Measurements from ENCODE around the gene FHL2.

The FHL2 gene

DNA sequence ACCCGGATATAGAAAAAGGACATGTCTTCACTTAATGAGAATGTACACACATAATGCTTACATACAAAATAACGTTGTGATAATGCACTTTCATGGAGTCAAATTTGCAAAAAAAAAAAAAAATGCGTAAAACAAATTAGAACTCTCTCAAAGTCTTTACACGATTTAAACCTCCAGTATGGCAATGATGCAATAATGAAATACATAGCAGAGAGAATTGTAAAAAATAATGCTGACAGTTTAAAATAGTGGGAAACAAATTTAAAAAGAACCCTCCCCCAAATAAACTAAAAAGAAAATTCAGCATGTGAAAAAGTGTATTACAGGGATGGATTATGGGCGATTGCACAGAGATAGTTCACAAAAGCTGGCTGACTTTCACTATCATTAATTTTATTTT, 46.6 kb upstream of the FHL2 start:
- H3K36me3 ChIP-seq (ENCODE audit: control insufficient read depth in 1 of 2, insufficient read depth in 2 of 2, low read depth in 1 of 2, low read length in 2 of 2): no peaks in the 10 kb centered on the region
- H3K4me1 ChIP-seq (ENCODE audit: control insufficient read depth, insufficient read depth, low read depth, low read length): peaks cover 17% of the 10 kb centered on the region
- H3K4me2 ChIP-seq (ENCODE audit: low read length, poor library complexity, severe bottlenecking): no peak overlapping the region
- no peak overlapping the region for H2BK5ac ChIP-seq (ENCODE audit: low read depth, low read length, poor library complexity, severe bottlenecking)
- H3K9me3 ChIP-seq (ENCODE audit: control insufficient read depth, low read length): no peaks in the 10 kb centered on the region
- H2BK15ac ChIP-seq (ENCODE audit: low read depth, poor library complexity, severe bottlenecking): no peak overlapping the region
- H4K91ac ChIP-seq (ENCODE audit: low read length): no peak overlapping the region
- no peak overlapping the region for H3K4ac ChIP-seq (ENCODE audit: low read depth in 1 of 2, low read length in 2 of 2)
- no peak overlapping the region for H3K9ac ChIP-seq (ENCODE audit: low read length)
- peaks cover 0 to 68% of the 10 kb centered on the region in 2 experiments for H3K27me3 ChIP-seq (ENCODE audit: control insufficient read depth in 1 of 2, insufficient read depth in 1 of 2, low read length in 2 of 2)
- peak overlapping the region in 1 of 2 experiments; percentile 50 for H3K4me3 ChIP-seq (ENCODE audit: insufficient read depth in 1 of 2, low read depth in 1 of 2, low read length in 2 of 2)
- H3K18ac ChIP-seq (ENCODE audit: low read depth in 1 of 2, low read length in 2 of 2): no peak overlapping the region
- H2AFZ ChIP-seq (ENCODE audit: low read depth, low read length): no peak overlapping the region
- H2BK120ac ChIP-seq (ENCODE audit: low read depth, low read length): no peak overlapping the region
- no peak overlapping the region for H4K8ac ChIP-seq (ENCODE audit: low read length)
- H3K14ac ChIP-seq (ENCODE audit: low read length in 2 of 2): no peak overlapping the region
- no peak overlapping the region for H3K27ac ChIP-seq (ENCODE audit: low read length, poor library complexity, severe bottlenecking)
- H3K23ac ChIP-seq (ENCODE audit: low read length in 2 of 2): no peak overlapping the region
- H3K79me1 ChIP-seq (replicated peaks; ENCODE audit: low read length, poor library complexity, severe bottlenecking): no peaks in the 10 kb centered on the region
- no peak overlapping the region for H2AK5ac ChIP-seq (ENCODE audit: low read length, severe bottlenecking)
- DNase-seq: no peak
- no peak overlapping the region for H2BK12ac ChIP-seq (ENCODE audit: low read length in 2 of 2)
- WGBS: 98% methylated on average over 4 of the region's 5 CpGs

DNA sequence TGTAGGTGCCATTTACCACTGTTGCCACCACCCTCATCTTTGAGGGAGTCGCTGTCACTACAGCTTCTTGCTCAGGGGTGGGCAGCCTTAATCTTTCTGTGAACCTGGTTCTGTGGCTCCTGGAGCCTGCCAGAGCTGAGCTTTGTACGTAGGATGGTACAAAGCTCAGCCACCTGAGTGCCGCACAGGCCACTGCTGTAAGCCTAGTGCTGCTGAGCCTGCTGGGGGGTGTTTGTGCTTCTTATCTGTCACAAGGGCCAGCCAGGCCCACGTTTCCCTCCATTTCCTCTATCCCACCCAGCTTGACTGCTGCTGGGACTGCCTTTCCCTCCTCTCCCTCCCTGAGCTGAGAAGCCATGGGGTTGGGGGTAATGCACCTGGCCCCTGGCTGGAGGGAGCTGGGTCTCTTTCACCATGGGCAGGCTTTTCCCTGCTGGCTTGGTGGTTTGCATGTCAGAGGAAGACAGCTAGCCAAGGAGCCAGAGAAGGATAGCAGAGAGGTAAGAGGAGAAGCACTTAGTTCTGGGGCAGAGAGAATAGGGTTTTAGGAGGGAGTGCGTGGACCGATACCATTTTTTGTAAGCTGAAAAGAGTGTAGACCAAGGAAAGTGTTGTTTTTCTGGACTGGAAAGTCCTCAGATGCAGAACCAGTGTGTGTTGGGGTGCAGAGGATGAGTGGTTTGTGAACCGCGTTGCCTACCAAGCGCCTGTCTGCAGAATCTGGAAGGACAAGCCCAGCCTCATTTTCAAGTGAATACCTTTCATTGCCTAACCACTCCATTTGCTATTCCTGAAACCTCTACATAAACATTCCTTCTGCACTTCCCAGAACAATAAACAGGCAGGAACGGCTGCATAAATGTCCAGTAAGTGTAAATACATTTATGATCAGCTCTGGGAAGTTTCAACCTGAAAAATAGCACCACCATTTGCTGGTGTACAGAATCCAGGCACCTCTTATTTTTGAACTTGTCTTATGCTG, 45.1 kb upstream of the FHL2 start:
- Histone ChIP-seq H2BK12ac (ENCODE audit: low read length in 2 of 2) (peak overlapping the region; percentile 97), H2BK120ac (ENCODE audit: low read depth, low read length) (peak overlapping the region; percentile 90), H3K9me3 (ENCODE audit: control insufficient read depth, low read length) (no peaks in the 10 kb centered on the region), H3K27ac (ENCODE audit: low read length, poor library complexity, severe bottlenecking) (no peak overlapping the region), H3K18ac (ENCODE audit: low read depth in 1 of 2, low read length in 2 of 2) (peak overlapping the region; percentile 98 to 99), H2AK5ac (ENCODE audit: low read length, severe bottlenecking) (peak overlapping the region; percentile 33), H3K36me3 (ENCODE audit: control insufficient read depth in 1 of 2, insufficient read depth in 2 of 2, low read depth in 1 of 2, low read length in 2 of 2) (no peaks in the 10 kb centered on the region), H3K27me3 (ENCODE audit: control insufficient read depth in 1 of 2, insufficient read depth in 1 of 2, low read length in 2 of 2) (peaks cover 0 to 58% of the 10 kb centered on the region in 2 experiments), H3K79me1 (replicated peaks; ENCODE audit: low read length, poor library complexity, severe bottlenecking) (no peaks in the 10 kb centered on the region), H3K4me1 (ENCODE audit: control insufficient read depth, insufficient read depth, low read depth, low read length) (peaks cover 13% of the 10 kb centered on the region), H4K91ac (ENCODE audit: low read length) (peak overlapping the region; percentile 99), H2BK15ac (ENCODE audit: low read depth, poor library complexity, severe bottlenecking) (peak overlapping the region; percentile 76), H4K8ac (ENCODE audit: low read length) (peak overlapping the region; percentile 83), H3K4me3 (ENCODE audit: insufficient read depth in 1 of 2, low read depth in 1 of 2, low read length in 2 of 2) (no peak overlapping the region), H3K4me2 (ENCODE audit: low read length, poor library complexity, severe bottlenecking) (no peak overlapping the region), H3K9ac (ENCODE audit: low read length) (no peak overlapping the region), H3K4ac (ENCODE audit: low read depth in 1 of 2, low read length in 2 of 2) (peak overlapping the region; percentile 93 to 95), H3K23ac (ENCODE audit: low read length in 2 of 2) (no peak overlapping the region), H2BK5ac (ENCODE audit: low read depth, low read length, poor library complexity, severe bottlenecking) (peak overlapping the region; percentile 38), H3K14ac (ENCODE audit: low read length in 2 of 2) (peak overlapping the region in 1 of 2 experiments; percentile 90), H2AFZ (ENCODE audit: low read depth, low read length) (peak overlapping the region; percentile 10)
- WGBS: 56% methylated on average over 8 of the region's 10 CpGs
- peak; percentile 62 for DNase-seq

DNA sequence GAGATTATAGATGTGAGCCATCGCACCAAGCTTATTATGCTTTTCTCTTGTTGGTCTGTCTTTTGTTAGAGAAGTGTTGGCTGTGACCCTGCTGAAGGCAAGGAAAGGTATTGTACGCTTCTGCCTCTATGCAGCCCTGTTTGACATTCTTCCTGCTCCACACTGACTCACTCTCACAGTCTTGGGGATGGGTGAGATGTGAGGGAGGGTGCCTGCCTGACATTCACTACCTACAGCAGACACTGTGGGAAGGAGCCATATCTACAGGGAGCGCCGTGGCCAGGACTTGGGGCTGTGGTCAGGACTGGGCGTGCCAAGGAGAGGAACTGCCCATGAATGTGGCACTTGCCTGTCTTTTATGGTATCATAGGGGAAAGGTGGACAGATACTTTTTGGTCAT, 43.9 kb upstream of the FHL2 start:
- H2BK15ac ChIP-seq (ENCODE audit: low read depth, poor library complexity, severe bottlenecking): peak overlapping the region; percentile 17
- H3K27ac ChIP-seq (ENCODE audit: low read length, poor library complexity, severe bottlenecking): no peak overlapping the region
- no peaks in the 10 kb centered on the region for H3K79me1 ChIP-seq (replicated peaks; ENCODE audit: low read length, poor library complexity, severe bottlenecking)
- H3K23ac ChIP-seq (ENCODE audit: low read length in 2 of 2): peak overlapping the region in 1 of 2 experiments; percentile 6
- peaks cover 18% of the 10 kb centered on the region for H3K4me1 ChIP-seq (ENCODE audit: control insufficient read depth, insufficient read depth, low read depth, low read length)
- H2AK5ac ChIP-seq (ENCODE audit: low read length, severe bottlenecking): no peak overlapping the region
- H2BK5ac ChIP-seq (ENCODE audit: low read depth, low read length, poor library complexity, severe bottlenecking): no peak overlapping the region
- H4K8ac ChIP-seq (ENCODE audit: low read length): peak overlapping the region; percentile 55
- no peaks in the 10 kb centered on the region for H3K36me3 ChIP-seq (ENCODE audit: control insufficient read depth in 1 of 2, insufficient read depth in 2 of 2, low read depth in 1 of 2, low read length in 2 of 2)
- H3K4me3 ChIP-seq (ENCODE audit: insufficient read depth in 1 of 2, low read depth in 1 of 2, low read length in 2 of 2): no peak overlapping the region
- H3K4ac ChIP-seq (ENCODE audit: low read depth in 1 of 2, low read length in 2 of 2): peak overlapping the region; percentile 82 to 85
- DNase-seq: no peak
- peak overlapping the region; percentile 81 for H2BK120ac ChIP-seq (ENCODE audit: low read depth, low read length)
- no peak overlapping the region for H3K4me2 ChIP-seq (ENCODE audit: low read length, poor library complexity, severe bottlenecking)
- WGBS: 97% methylated on average over 4 of the region's 5 CpGs
- no peak overlapping the region for H3K9ac ChIP-seq (ENCODE audit: low read length)
- H3K27me3 ChIP-seq (ENCODE audit: control insufficient read depth in 1 of 2, insufficient read depth in 1 of 2, low read length in 2 of 2): peaks cover 0 to 62% of the 10 kb centered on the region in 2 experiments
- peak overlapping the region; percentile 65 to 86 for H3K18ac ChIP-seq (ENCODE audit: low read depth in 1 of 2, low read length in 2 of 2)
- H2AFZ ChIP-seq (ENCODE audit: low read depth, low read length): no peak overlapping the region
- peak overlapping the region in 1 of 2 experiments; percentile 85 for H3K14ac ChIP-seq (ENCODE audit: low read length in 2 of 2)
- no peaks in the 10 kb centered on the region for H3K9me3 ChIP-seq (ENCODE audit: control insufficient read depth, low read length)
- peak overlapping the region; percentile 97 for H4K91ac ChIP-seq (ENCODE audit: low read length)
- H2BK12ac ChIP-seq (ENCODE audit: low read length in 2 of 2): peak overlapping the region; percentile 99

DNA sequence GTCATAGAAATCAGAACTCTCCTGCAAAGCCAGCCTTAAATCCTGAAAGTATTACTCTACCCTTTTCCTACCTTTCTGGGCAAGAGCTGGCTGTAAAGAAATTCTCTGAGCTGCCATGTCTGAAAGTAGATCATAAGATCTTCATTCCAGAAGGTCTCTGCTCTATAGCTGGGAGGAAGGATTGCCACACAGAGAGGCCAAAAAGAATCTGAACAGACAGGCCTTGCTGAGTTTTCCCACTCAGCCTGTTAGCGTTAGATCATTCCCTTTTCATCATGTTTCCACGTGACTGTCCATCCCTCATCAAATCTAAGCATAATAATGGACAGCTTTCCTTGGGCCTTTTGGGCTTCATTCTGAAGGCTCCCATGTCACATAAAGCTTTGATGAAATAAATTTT, 43.2 kb upstream of the FHL2 start:
- H3K27me3 ChIP-seq (ENCODE audit: control insufficient read depth in 1 of 2, insufficient read depth in 1 of 2, low read length in 2 of 2): peaks cover 0 to 56% of the 10 kb centered on the region in 2 experiments
- 95% methylated on average over 2 of the region's 2 CpGs for WGBS
- H3K4me1 ChIP-seq (ENCODE audit: control insufficient read depth, insufficient read depth, low read depth, low read length): peaks cover 17% of the 10 kb centered on the region

More for the DNA sequence above, 43.2 kb upstream of the FHL2 start:
- peak overlapping the region in 1 of 2 experiments; percentile 34 for H3K4ac ChIP-seq (ENCODE audit: low read depth in 1 of 2, low read length in 2 of 2)
- H2BK15ac ChIP-seq (ENCODE audit: low read depth, poor library complexity, severe bottlenecking): no peak overlapping the region
- H2BK120ac ChIP-seq (ENCODE audit: low read depth, low read length): peak overlapping the region; percentile 89
- H3K18ac ChIP-seq (ENCODE audit: low read depth in 1 of 2, low read length in 2 of 2): peak overlapping the region in 1 of 2 experiments; percentile 65
- H3K9ac ChIP-seq (ENCODE audit: low read length): no peak overlapping the region
- DNase-seq: no peak
- H2AK5ac ChIP-seq (ENCODE audit: low read length, severe bottlenecking): no peak overlapping the region
- H3K4me2 ChIP-seq (ENCODE audit: low read length, poor library complexity, severe bottlenecking): no peak overlapping the region
- H2BK12ac ChIP-seq (ENCODE audit: low read length in 2 of 2): peak overlapping the region; percentile 84 to 93
- no peak overlapping the region for H2AFZ ChIP-seq (ENCODE audit: low read depth, low read length)
- H3K36me3 ChIP-seq (ENCODE audit: control insufficient read depth in 1 of 2, insufficient read depth in 2 of 2, low read depth in 1 of 2, low read length in 2 of 2): no peaks in the 10 kb centered on the region
- peak overlapping the region; percentile 49 for H4K8ac ChIP-seq (ENCODE audit: low read length)
- H4K91ac ChIP-seq (ENCODE audit: low read length): peak overlapping the region; percentile 72
- no peak overlapping the region for H2BK5ac ChIP-seq (ENCODE audit: low read depth, low read length, poor library complexity, severe bottlenecking)
- no peak overlapping the region for H3K23ac ChIP-seq (ENCODE audit: low read length in 2 of 2)
- no peak overlapping the region for H3K27ac ChIP-seq (ENCODE audit: low read length, poor library complexity, severe bottlenecking)
- H3K4me3 ChIP-seq (ENCODE audit: insufficient read depth in 1 of 2, low read depth in 1 of 2, low read length in 2 of 2): no peak overlapping the region
- no peaks in the 10 kb centered on the region for H3K9me3 ChIP-seq (ENCODE audit: control insufficient read depth, low read length)
- no peaks in the 10 kb centered on the region for H3K79me1 ChIP-seq (replicated peaks; ENCODE audit: low read length, poor library complexity, severe bottlenecking)
- no peak overlapping the region for H3K14ac ChIP-seq (ENCODE audit: low read length in 2 of 2)
